Measurements from ENCODE around the gene OR6S1.
"Not testable (repeated sequence)": the region's sequence is repeated elsewhere in the genome, so short reads cannot be mapped to it uniquely, and the experiment has no call there.

The OR6S1 gene

DNA sequence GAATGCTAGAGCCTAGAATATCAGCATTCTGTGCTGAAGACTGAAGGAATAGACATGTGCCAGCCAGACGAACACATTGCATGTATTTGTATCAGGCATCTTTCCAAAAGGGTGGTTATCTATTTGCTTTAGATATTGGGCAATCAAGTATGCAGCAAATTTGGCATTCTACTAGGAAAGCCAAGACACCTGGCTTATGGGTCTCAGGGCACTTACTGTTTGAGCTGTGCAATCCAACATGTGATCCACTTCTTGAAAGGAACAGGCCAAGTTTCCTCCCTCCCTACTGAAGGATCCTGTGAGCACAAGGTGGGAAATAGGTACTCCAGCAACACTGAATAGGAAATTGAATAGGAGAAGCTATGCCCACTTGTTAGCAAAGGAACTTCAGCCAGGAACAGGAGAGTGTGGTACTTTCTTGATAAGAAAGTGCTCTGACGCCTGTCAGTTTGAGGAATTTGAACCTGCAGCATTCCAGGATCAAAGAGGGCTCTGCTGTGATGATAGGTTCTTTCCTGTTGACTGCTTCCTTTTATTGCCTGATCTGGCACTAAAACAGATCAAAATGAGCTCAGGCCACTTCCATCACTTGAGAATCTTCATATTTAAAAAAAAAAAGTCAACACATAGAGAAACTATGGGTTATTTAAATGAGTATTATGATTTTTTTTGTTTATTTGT is 20.6 kb downstream of the OR6S1 start:
- TF ChIP-seq POLR2A (IDR thresholded peaks at IDR 0.05; ENCODE audit: extremely low read depth, insufficient read length) (no peak), MYC (IDR thresholded peaks at IDR 0.05; ENCODE audit: low read depth, low read length) (no peak)
- TF ChIP-seq, protein P1, sequence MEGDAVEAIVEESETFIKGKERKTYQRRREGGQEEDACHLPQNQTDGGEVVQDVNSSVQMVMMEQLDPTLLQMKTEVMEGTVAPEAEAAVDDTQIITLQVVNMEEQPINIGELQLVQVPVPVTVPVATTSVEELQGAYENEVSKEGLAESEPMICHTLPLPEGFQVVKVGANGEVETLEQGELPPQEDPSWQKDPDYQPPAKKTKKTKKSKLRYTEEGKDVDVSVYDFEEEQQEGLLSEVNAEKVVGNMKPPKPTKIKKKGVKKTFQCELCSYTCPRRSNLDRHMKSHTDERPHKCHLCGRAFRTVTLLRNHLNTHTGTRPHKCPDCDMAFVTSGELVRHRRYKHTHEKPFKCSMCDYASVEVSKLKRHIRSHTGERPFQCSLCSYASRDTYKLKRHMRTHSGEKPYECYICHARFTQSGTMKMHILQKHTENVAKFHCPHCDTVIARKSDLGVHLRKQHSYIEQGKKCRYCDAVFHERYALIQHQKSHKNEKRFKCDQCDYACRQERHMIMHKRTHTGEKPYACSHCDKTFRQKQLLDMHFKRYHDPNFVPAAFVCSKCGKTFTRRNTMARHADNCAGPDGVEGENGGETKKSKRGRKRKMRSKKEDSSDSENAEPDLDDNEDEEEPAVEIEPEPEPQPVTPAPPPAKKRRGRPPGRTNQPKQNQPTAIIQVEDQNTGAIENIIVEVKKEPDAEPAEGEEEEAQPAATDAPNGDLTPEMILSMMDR (IDR thresholded peaks at IDR 0.05; ENCODE audit: low read depth, low read length) = no peak
- TF ChIP-seq, protein P2, sequence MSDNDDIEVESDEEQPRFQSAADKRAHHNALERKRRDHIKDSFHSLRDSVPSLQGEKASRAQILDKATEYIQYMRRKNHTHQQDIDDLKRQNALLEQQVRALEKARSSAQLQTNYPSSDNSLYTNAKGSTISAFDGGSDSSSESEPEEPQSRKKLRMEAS (IDR thresholded peaks at IDR 0.05; ENCODE audit: low read depth, low read length) = no peak
- no peak for DNase-seq (ENCODE audit: low read depth)
- no peak overlapping the region for H3K4me3 ChIP-seq (ENCODE audit: low read depth, low read length)

DNA sequence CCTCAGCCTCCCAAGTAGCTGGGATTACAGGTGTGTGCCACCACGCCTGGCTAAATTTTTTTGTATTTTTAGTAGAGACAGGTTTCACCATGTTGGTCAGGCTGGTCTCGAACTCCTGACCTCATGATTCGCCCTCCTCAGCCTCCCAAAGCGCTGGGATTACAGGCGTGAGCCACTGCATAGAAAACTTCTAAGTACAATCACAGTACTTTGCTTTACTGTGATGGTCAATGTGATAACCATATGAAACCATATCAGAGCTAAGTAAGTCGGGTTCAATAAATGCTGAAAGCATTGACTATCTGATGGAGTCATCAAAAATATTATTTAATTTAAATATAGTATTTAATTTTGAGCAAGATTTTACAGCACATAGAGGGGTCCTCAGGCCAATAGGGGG is 21.8 kb downstream of the OR6S1 start:
- DNase-seq (ENCODE audit: low read depth); H3K4me3 ChIP-seq (ENCODE audit: low read depth, low read length): not testable (repeated sequence)

DNA sequence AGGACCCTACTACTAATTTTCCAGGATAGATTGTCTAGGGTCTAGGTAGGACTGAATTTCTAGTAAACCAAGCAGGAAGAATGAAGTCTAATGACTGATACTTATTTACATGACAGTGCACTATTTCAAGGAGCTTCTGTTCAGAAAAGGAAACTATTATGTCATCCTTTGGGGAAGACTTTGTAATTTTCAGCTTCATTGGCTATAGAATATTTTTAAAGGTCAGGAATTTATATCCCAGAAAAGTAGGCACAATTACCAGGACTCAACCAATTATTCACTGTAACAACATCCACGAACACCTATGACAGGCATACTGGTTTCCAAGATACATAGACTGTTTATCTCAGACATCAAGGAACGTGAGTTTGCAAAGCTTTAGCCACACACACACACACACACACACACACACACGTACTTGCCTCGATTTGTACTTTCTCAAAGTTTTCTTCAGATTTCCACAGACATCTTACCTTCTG is 23.2 kb downstream of the OR6S1 start:
- TF ChIP-seq, protein P2 (IDR thresholded peaks at IDR 0.05; ENCODE audit: low read depth, low read length) = no peak
- TF ChIP-seq POLR2A (IDR thresholded peaks at IDR 0.05; ENCODE audit: extremely low read depth, insufficient read length) = no peak
- TF ChIP-seq, protein P1 (IDR thresholded peaks at IDR 0.05; ENCODE audit: low read depth, low read length) = no peak
- TF ChIP-seq MYC (IDR thresholded peaks at IDR 0.05; ENCODE audit: low read depth, low read length) = no peak
- H3K4me3 ChIP-seq (ENCODE audit: low read depth, low read length) = no peak overlapping the region
- no peak for DNase-seq (ENCODE audit: low read depth)

DNA sequence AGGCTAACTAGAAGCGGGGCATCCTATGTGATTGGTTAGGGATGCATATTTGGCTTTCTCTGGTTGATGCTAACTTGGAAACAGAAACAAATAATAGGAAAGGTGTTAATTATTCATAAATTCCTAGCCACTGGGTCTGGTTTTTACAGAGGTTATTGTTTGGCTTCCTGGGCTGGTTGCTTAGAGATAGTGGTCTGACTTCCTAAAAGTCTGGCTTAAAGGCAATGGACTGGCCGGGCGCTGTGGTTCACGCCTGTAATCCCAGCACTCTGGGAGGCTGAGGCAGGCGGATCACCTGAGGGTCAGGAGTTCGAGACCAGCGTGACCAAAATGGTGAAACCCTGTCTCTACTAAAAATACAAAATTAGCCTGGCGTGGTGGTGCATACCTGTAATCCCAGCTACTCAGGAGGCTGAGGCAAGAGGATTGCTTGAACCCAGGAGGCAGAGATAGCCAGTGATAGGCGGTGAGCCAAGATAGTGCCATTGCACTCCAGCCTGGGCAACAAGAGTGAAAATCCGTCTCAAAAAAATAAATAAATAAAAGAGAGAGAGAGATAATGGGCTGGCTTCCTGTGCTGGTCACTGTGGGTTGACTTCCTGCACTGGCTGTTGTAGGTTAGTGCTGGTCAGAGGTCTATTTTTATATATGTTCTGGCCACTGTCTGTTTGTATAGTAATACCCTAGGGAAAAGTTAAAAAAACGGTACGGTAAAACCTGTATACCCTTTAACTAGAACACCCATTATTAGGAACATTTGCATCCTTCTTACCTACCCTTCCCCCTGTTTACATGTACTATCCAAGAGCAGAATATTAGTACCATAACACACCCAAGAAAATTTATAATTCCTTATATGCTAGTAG is 24.1 kb downstream of the OR6S1 start:
- TF ChIP-seq MYC (IDR thresholded peaks at IDR 0.05; ENCODE audit: low read depth, low read length) = no peak
- TF ChIP-seq, protein P1 (IDR thresholded peaks at IDR 0.05; ENCODE audit: low read depth, low read length) = no peak
- TF ChIP-seq POLR2A (IDR thresholded peaks at IDR 0.05; ENCODE audit: extremely low read depth, insufficient read length) = no peak
- TF ChIP-seq, protein P2 (IDR thresholded peaks at IDR 0.05; ENCODE audit: low read depth, low read length) = no peak
- DNase-seq (ENCODE audit: low read depth) = peak; percentile 58
- peak overlapping the region; percentile 9 for H3K4me3 ChIP-seq (ENCODE audit: low read depth, low read length)

DNA sequence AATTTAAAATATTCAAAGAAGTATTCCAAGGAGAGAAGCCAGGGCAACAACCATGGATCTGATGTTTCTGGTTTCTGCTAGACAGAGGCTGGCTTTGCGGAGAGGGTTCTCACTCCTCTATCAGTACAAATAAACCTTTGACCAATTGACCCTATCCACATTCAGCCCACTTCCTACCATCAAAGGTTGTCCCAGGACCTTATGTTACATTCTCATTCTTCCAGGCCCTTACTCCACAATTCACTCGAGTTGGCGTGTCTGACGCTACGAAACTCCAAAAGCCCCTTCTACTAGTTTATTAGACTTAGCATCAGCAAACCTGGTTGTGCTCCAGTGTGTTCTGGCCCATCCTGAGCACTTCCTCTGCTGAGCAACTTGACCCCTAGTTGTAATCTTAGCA is 25.5 kb downstream of the OR6S1 start:
- DNase-seq (ENCODE audit: low read depth) = no peak
- TF ChIP-seq, protein P1 (IDR thresholded peaks at IDR 0.05; ENCODE audit: low read depth, low read length) = no peak
- TF ChIP-seq MYC (IDR thresholded peaks at IDR 0.05; ENCODE audit: low read depth, low read length) (no peak), POLR2A (IDR thresholded peaks at IDR 0.05; ENCODE audit: extremely low read depth, insufficient read length) (no peak)
- TF ChIP-seq, protein P2 (IDR thresholded peaks at IDR 0.05; ENCODE audit: low read depth, low read length) = no peak
- no peak overlapping the region for H3K4me3 ChIP-seq (ENCODE audit: low read depth, low read length)

Data from NB4 (cell line).